ENCODE measurements around the gene STK32A.

Gene STK32A

GRCh38 chr5:147427521-147428401 lies 192.9 kb downstream of the STK32A start:
- no peak for DNase-seq

- DNase-seq = no peak
These were observed 195.8 kb downstream of the STK32A start for GRCh38 chr5:147430628-147431027.

GRCh38 chr5:147431586-147431985 lies 196.8 kb downstream of the STK32A start:
- DNase-seq = no peak

GRCh38 chr5:147432323-147432722 lies 197.5 kb downstream of the STK32A start:
- DNase-seq = no peak

GRCh38 chr5:147434049-147434448 lies 199.2 kb downstream of the STK32A start:
- no peak for DNase-seq

GRCh38 chr5:147436596-147436995 lies 201.8 kb downstream of the STK32A start:
- DNase-seq = no peak

GRCh38 chr5:147437161-147437596 lies 202.4 kb downstream of the STK32A start:
- no peak for DNase-seq

Measured in central memory CD4-positive, alpha-beta T cell (primary cell).